Activated CD4-positive, alpha-beta T cell treated with anti-CD3 and anti-CD28 coated beads, Interleukin-2, amount 10 ng/mL, durations not matched to agents 7 days and 5 days (primary cell): ENCODE results near the gene MAGI2. TPM values are rescaled to one million over a fixed set of nuclear protein-coding genes. Genes with fewer than 3 reads are reported as not detected.
A peak's percentile ranks its signal among the peaks of the same experiment; 100 is the strongest.
"Not testable (repeated sequence)": the region's sequence is repeated elsewhere in the genome, so short reads cannot be mapped to it uniquely, and the experiment has no call there.

Source experiments
- CTCF ChIA-PET: fragments of 350-600 bp; sonication (Branson Sonifier 250); formaldehyde crosslinking; loops from one replicate; lab custom pipeline; 2021; ENCODE audit warnings: antibody characterized with exemption; lab: Charles Lee
- POLR2A ChIA-PET: fragments of 350-600 bp; sonication (Branson Sonifier 250); formaldehyde crosslinking; loops from one replicate; lab custom pipeline; 2021; ENCODE audit warnings: antibody characterized with exemption; lab: Charles Lee
- DNase-seq: peaks from one replicate; pipeline ENCODE4 v3.0.0-alpha.2; 2020
- H3K27ac Mint-ChIP-seq: one replicate; pipeline ENCODE4 v1.8.0; 2021; ENCODE audit warnings: mild to moderate bottlenecking, moderate library complexity, mixed read lengths
- H3K27me3 Mint-ChIP-seq: one replicate; pipeline ENCODE4 v1.8.0; 2021; ENCODE audit warnings: mixed read lengths
- H3K36me3 Mint-ChIP-seq: one replicate; pipeline ENCODE4 v1.8.0; 2021; ENCODE audit warnings: low read depth, mixed read lengths
- H3K4me1 Mint-ChIP-seq: one replicate; pipeline ENCODE4 v1.8.0; 2021; ENCODE audit warnings: mixed read lengths
- H3K4me3 Mint-ChIP-seq: one replicate; pipeline ENCODE4 v1.8.0; 2021; ENCODE audit warnings: mild to moderate bottlenecking, moderate library complexity, mixed read lengths
- H3K9me3 Mint-ChIP-seq: one replicate; pipeline ENCODE4 v1.8.0; 2021; ENCODE audit warnings: mixed read lengths
- total RNA-seq, 2 experiments: library from RNA; stranded (reverse); gene quantifications; one replicate each; pipeline ENCODE4 v1.2.3, GENCODE V29; 2021

MAGI2 gene
- total RNA-seq, 2 experiments from 2014 or later = 0.05 to 0.10 TPM

GRCh38 chr7:79462390-79462789 lies 8.9 kb upstream of the MAGI2 start:
- no peak overlapping the region for H3K4me3 Mint-ChIP-seq
- DNase-seq = no peak
- H3K9me3 Mint-ChIP-seq = no peaks in the 10 kb centered on the region
- H3K27me3 Mint-ChIP-seq = no peaks in the 10 kb centered on the region
- no peaks in the 10 kb centered on the region for H3K36me3 Mint-ChIP-seq
- POLR2A ChIA-PET = no interaction called here
- H3K4me1 Mint-ChIP-seq = no peaks in the 10 kb centered on the region
- H3K27ac Mint-ChIP-seq = no peak overlapping the region
- CTCF ChIA-PET = no interaction called here

DNA sequence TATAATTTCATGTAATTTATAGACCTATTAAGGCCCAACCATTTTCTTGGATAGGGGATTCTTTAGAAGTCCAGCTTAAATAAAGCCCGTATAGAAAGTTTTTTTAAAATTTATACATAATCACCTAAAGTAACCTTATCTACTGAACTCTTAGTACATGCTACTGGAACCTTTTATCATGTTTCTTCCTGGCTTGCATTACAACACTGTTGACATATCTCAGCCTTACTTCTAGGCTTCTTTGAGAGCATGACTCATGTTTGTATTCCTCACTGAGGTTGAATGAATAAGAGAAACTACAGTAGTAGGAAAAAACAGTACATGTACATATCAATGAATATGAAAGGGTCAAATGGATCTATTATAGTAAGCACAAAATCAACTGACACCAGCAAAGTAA lies 8.2 kb upstream of the MAGI2 start:
- ChIA-PET CTCF (no interaction called here), POLR2A (no interaction called here)
- Mint-ChIP-seq H3K9me3 (no peaks in the 10 kb centered on the region), H3K4me1 (no peaks in the 10 kb centered on the region), H3K36me3 (no peaks in the 10 kb centered on the region), H3K27ac (no peak overlapping the region), H3K4me3 (no peak overlapping the region), H3K27me3 (no peaks in the 10 kb centered on the region)
- no peak for DNase-seq

GRCh38 chr7:79459381-79459780 lies 5.9 kb upstream of the MAGI2 start:
- no peaks in the 10 kb centered on the region for H3K36me3 Mint-ChIP-seq
- peaks cover 11% of the 10 kb centered on the region for H3K27me3 Mint-ChIP-seq
- DNase-seq = no peak
- H3K9me3 Mint-ChIP-seq = no peaks in the 10 kb centered on the region
- no peak overlapping the region for H3K27ac Mint-ChIP-seq
- H3K4me1 Mint-ChIP-seq = no peaks in the 10 kb centered on the region
- H3K4me3 Mint-ChIP-seq = no peak overlapping the region
- CTCF ChIA-PET = no interaction called here
- POLR2A ChIA-PET = no interaction called here

- Mint-ChIP-seq H3K36me3 (no peaks in the 10 kb centered on the region), H3K4me3 (no peak overlapping the region), H3K27me3 (peaks cover 17% of the 10 kb centered on the region), H3K27ac (no peak overlapping the region), H3K9me3 (no peaks in the 10 kb centered on the region), H3K4me1 (no peaks in the 10 kb centered on the region)
- ChIA-PET POLR2A (no interaction called here), CTCF (no interaction called here)
- no peak for DNase-seq
Measured at GRCh38 chr7:79458796-79459195, 5.3 kb upstream of the MAGI2 start.

DNA sequence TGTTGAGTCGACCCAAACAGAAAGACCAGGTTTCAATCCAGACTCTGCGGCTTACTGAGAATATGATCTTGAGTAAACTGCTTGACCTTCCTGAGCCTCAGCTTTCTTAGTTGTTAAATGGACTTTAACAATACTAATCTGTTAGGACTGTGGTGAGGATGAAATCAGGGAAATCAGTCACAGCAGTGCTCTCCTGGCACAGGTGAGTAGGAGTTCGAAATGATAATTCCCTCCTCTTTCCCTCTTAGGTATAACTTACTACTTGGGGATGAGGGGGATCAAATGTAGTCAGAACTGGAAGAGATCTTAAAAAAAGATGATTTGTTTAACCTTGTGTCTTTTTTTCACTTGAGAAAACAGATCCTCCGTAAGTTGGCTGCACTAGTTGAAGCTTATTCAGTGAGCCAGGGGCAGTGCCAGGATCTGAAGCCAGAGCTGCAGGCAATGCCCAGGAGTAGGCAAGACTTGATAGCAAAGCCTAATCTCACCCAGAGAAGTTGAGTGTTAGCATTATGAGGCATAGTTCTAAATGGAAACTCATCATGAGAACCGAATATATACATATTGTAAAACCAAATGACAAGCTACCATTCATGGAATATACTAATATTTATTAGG lies 1.8 kb upstream of the MAGI2 start:
- POLR2A ChIA-PET = no interaction called here
- peaks cover 51% of the 10 kb centered on the region for H3K27me3 Mint-ChIP-seq
- no peak overlapping the region for H3K4me3 Mint-ChIP-seq

GRCh38 chr7:79454361-79454960 lies 994 bp upstream of the MAGI2 start:
- Mint-ChIP-seq H3K36me3 (no peaks in the 10 kb centered on the region), H3K27ac (no peak overlapping the region), H3K4me3 (no peak overlapping the region), H3K9me3 (no peaks in the 10 kb centered on the region), H3K4me1 (peaks cover 2% of the 10 kb centered on the region), H3K27me3 (peaks cover 51% of the 10 kb centered on the region)
- DNase-seq = no peak
- POLR2A ChIA-PET = no interaction called here
- CTCF ChIA-PET = no interaction called here

More for the DNA sequence above, 1.8 kb upstream of the MAGI2 start:
- Mint-ChIP-seq H3K36me3 (no peaks in the 10 kb centered on the region), H3K9me3 (no peaks in the 10 kb centered on the region), H3K4me1 (peaks cover 2% of the 10 kb centered on the region), H3K27ac (no peak overlapping the region)
- no peak for DNase-seq
- CTCF ChIA-PET = no interaction called here

GRCh38 chr7:79453266-79453557 lies 255 bp downstream of the MAGI2 start:
- no peak for DNase-seq
- H3K27ac Mint-ChIP-seq = no peak overlapping the region
- H3K36me3 Mint-ChIP-seq = no peaks in the 10 kb centered on the region
- CTCF ChIA-PET = no interaction called here
- peaks cover 2% of the 10 kb centered on the region for H3K4me1 Mint-ChIP-seq
- POLR2A ChIA-PET = no interaction called here
- H3K27me3 Mint-ChIP-seq = peaks cover 51% of the 10 kb centered on the region
- no peak overlapping the region for H3K4me3 Mint-ChIP-seq
- H3K9me3 Mint-ChIP-seq = no peaks in the 10 kb centered on the region

GRCh38 chr7:79452495-79453265 lies 787 bp downstream of the MAGI2 start:
- Mint-ChIP-seq H3K9me3 (no peaks in the 10 kb centered on the region), H3K4me1 (peaks cover 2% of the 10 kb centered on the region), H3K4me3 (peak overlapping the region; percentile 7), H3K27ac (no peak overlapping the region), H3K36me3 (no peaks in the 10 kb centered on the region), H3K27me3 (peaks cover 51% of the 10 kb centered on the region)
- ChIA-PET CTCF (interaction anchor here (0.6 kb wide), 1 partner anchor 10 kb away, joined by 4 read pairs; no protein-coding TSS in a partner anchor), POLR2A (no interaction called here)
- no peak for DNase-seq

- Mint-ChIP-seq H3K27me3 (peaks cover 51% of the 10 kb centered on the region), H3K9me3 (no peaks in the 10 kb centered on the region), H3K36me3 (no peaks in the 10 kb centered on the region), H3K4me3 (no peak overlapping the region), H3K27ac (no peak overlapping the region), H3K4me1 (peaks cover 2% of the 10 kb centered on the region)
- CTCF ChIA-PET = interaction anchor here (0.6 kb wide), 1 partner anchor 10 kb away, joined by 4 read pairs; no protein-coding TSS in a partner anchor
- POLR2A ChIA-PET = no interaction called here
- DNase-seq = no peak
Measured at GRCh38 chr7:79452032-79452494, 1.4 kb downstream of the MAGI2 start.

DNA sequence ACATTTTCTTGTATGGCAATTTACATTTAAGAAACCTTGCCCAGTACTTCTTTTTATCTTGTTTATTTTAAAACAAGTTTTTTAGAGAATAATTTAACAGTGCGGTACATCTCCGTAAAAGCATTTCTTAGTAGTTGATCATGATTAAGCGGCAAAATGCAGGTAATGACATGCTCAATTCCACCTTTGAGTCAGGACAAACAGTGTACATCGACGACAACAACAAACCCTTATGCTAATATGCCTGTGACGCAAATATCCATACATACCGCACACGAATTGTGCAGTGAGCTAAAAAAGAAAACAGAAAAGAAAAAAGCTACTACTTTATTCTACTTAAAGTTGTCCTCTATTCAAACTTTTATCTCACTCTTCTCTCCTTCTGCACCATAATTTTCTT lies 1.9 kb downstream of the MAGI2 start:
- no peak overlapping the region for H3K4me3 Mint-ChIP-seq
- no peaks in the 10 kb centered on the region for H3K36me3 Mint-ChIP-seq
- peaks cover 51% of the 10 kb centered on the region for H3K27me3 Mint-ChIP-seq
- no peaks in the 10 kb centered on the region for H3K9me3 Mint-ChIP-seq
- H3K27ac Mint-ChIP-seq = no peak overlapping the region
- no peak for DNase-seq
- CTCF ChIA-PET = no interaction called here
- H3K4me1 Mint-ChIP-seq = peaks cover 2% of the 10 kb centered on the region
- POLR2A ChIA-PET = no interaction called here

DNA sequence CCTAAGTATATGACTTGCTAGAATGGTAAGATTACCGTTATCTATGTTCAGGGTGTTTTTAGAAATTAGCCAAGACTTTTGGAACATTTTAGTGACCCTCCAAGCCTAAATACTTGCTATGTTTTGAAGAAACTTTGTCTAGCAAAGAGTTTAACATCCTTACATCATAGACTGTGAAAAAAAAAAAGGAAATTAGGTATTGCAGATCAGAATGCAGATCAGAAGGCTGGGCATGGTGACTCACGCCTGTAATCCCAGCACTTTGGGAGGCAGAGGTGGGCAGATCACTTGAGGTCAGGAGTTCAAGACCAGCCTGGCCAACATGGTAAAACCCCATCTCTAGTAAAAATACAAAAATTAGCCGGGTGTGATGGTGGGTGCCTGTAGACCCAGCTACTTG lies 10.7 kb downstream of the MAGI2 start:
- CTCF ChIA-PET = interaction anchor here (1.3 kb wide), 1 partner anchor 10 kb away, joined by 4 read pairs; no protein-coding TSS in a partner anchor
- POLR2A ChIA-PET, H3K9me3 Mint-ChIP-seq, H3K4me3 Mint-ChIP-seq, H3K27ac Mint-ChIP-seq, H3K4me1 Mint-ChIP-seq, DNase-seq, H3K27me3 Mint-ChIP-seq, H3K36me3 Mint-ChIP-seq: not testable (repeated sequence)

GRCh38 chr7:79436378-79436777 lies 17.1 kb downstream of the MAGI2 start:
- no peaks in the 10 kb centered on the region for H3K27me3 Mint-ChIP-seq
- H3K9me3 Mint-ChIP-seq = no peaks in the 10 kb centered on the region
- DNase-seq = no peak
- no peaks in the 10 kb centered on the region for H3K4me1 Mint-ChIP-seq
- H3K27ac Mint-ChIP-seq = no peak overlapping the region
- POLR2A ChIA-PET = no interaction called here
- no peak overlapping the region for H3K4me3 Mint-ChIP-seq
- CTCF ChIA-PET = interaction anchor here (0.6 kb wide), 1 partner anchor 547 kb away, joined by 4 read pairs; no protein-coding TSS in a partner anchor
- H3K36me3 Mint-ChIP-seq = no peaks in the 10 kb centered on the region

DNA sequence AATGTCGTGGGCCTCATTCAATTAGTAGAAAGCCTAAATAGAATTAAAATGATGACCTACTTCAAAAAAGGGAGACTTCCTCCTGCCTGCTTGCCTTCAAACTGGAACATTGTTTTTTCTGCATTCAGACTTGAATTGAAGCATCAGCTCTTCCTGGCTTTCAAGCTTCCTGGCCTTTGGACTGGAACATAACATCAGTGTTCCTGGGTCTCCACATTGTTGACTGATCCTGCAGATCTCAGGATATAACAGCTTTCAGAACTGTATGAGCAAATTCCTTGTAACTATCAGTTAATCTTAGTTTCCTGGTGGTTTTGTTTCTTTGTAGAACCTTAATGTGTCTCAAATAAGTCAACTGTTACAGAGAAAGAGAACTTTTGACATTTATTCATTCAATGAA lies 18.6 kb downstream of the MAGI2 start:
- CTCF ChIA-PET = no interaction called here
- Mint-ChIP-seq H3K27ac (no peak overlapping the region), H3K9me3 (no peaks in the 10 kb centered on the region), H3K4me3 (no peak overlapping the region), H3K4me1 (no peaks in the 10 kb centered on the region), H3K27me3 (no peaks in the 10 kb centered on the region), H3K36me3 (no peaks in the 10 kb centered on the region)
- DNase-seq = no peak
- POLR2A ChIA-PET = no interaction called here
